Chondrocyte (in vitro differentiated cells): ENCODE results near the gene PTEN. TPM values are rescaled to one million over a fixed set of nuclear protein-coding genes. Genes with fewer than 3 reads are reported as not detected.

Experiments used
- DNase-seq: peaks from one replicate; pipeline ENCODE4 v3.0.0; 2021; ENCODE audit warnings: mixed read lengths, low spot score
- H3K27ac Mint-ChIP-seq: one replicate; pipeline ENCODE4 v1.8.0; 2021; ENCODE audit warnings: mild to moderate bottlenecking, moderate library complexity, mixed read lengths; ENCODE audit not compliant: unreplicated experiment
- H3K27me3 Mint-ChIP-seq: 2 replicates; pipeline ENCODE4 v1.8.0; 2021; ENCODE audit warnings: low read depth, mixed read lengths
- H3K36me3 Mint-ChIP-seq: 2 replicates; pipeline ENCODE4 v1.8.0; 2021; ENCODE audit warnings: low read depth, mixed read lengths
- H3K4me1 Mint-ChIP-seq: 2 replicates; pipeline ENCODE4 v1.8.0; 2021; ENCODE audit warnings: low read depth, mild to moderate bottlenecking, mixed read lengths
- H3K4me3 Mint-ChIP-seq: one replicate; pipeline ENCODE4 v1.8.0; 2021; ENCODE audit warnings: mild to moderate bottlenecking, moderate library complexity, mixed read lengths; ENCODE audit not compliant: unreplicated experiment
- H3K9me3 Mint-ChIP-seq: 2 replicates; pipeline ENCODE4 v1.8.0; 2021; ENCODE audit warnings: low read depth, mixed read lengths
- CTCF ChIP-seq: fragments of 200-600 bp; sonication (generic); IDR thresholded peaks from 2 replicates; pipeline ENCODE4 v1.5.0; 2021; ENCODE audit warnings: antibody characterized with exemption, mild to moderate bottlenecking, moderate library complexity
- total RNA-seq: library from RNA; stranded (reverse); gene quantifications from 3 replicates; pipeline ENCODE4 v1.2.1, GENCODE V29; 2021

PTEN gene
- total RNA-seq, 1 donor from 2014 or later, result 85.4 TPM

GRCh38 chr10:87930934-87931835 lies 67.8 kb downstream of the PTEN start:
- Mint-ChIP-seq H3K4me3 (no peak overlapping the region), H3K27me3 (no peaks in the 10 kb centered on the region), H3K9me3 (no peaks in the 10 kb centered on the region), H3K27ac (peak overlapping the region; percentile 36), H3K36me3 (peaks cover 10% of the 10 kb centered on the region), H3K4me1 (peaks cover 72% of the 10 kb centered on the region)
- no peak for TF ChIP-seq CTCF
- no peak for DNase-seq

DNA sequence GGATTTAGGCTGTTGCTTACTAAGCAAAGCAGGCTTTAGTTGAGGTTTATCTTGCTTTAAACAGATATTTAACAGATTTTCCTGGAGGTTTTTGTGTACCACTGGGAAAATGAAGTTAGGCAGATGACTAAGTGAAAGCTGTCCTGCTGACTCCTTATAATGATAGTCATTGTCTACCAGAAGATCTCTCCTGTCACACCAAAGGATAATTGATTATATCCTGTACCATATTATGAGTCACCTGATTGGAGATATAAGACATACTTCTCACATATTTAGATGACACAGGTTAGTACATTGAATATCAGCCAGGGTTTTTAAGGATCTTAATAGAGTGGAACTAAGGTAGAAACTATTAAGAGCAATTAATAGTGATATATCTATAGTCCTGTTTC lies 68.4 kb downstream of the PTEN start:
- no peaks in the 10 kb centered on the region for H3K27me3 Mint-ChIP-seq
- H3K4me3 Mint-ChIP-seq, result no peak overlapping the region
- peak overlapping the region; percentile 25 for H3K27ac Mint-ChIP-seq
- DNase-seq, result no peak
- H3K9me3 Mint-ChIP-seq, result no peaks in the 10 kb centered on the region
- peaks cover 12% of the 10 kb centered on the region for H3K36me3 Mint-ChIP-seq
- peaks cover 70% of the 10 kb centered on the region for H3K4me1 Mint-ChIP-seq
- TF ChIP-seq CTCF, result no peak

- Mint-ChIP-seq H3K4me1 (peaks cover 53% of the 10 kb centered on the region), H3K27ac (no peak overlapping the region), H3K27me3 (no peaks in the 10 kb centered on the region), H3K36me3 (peaks cover 14% of the 10 kb centered on the region), H3K9me3 (no peaks in the 10 kb centered on the region), H3K4me3 (no peak overlapping the region)
- TF ChIP-seq CTCF, result no peak
- no peak for DNase-seq
These were observed 72.1 kb downstream of the PTEN start for GRCh38 chr10:87935290-87936141.

- TF ChIP-seq CTCF, result no peak
- Mint-ChIP-seq H3K4me1 (peaks cover 42% of the 10 kb centered on the region), H3K9me3 (no peaks in the 10 kb centered on the region), H3K36me3 (peaks cover 10% of the 10 kb centered on the region), H3K27me3 (no peaks in the 10 kb centered on the region), H3K27ac (no peak overlapping the region), H3K4me3 (no peak overlapping the region)
- no peak for DNase-seq
These were observed 76.8 kb downstream of the PTEN start for GRCh38 chr10:87940210-87940609.

DNA sequence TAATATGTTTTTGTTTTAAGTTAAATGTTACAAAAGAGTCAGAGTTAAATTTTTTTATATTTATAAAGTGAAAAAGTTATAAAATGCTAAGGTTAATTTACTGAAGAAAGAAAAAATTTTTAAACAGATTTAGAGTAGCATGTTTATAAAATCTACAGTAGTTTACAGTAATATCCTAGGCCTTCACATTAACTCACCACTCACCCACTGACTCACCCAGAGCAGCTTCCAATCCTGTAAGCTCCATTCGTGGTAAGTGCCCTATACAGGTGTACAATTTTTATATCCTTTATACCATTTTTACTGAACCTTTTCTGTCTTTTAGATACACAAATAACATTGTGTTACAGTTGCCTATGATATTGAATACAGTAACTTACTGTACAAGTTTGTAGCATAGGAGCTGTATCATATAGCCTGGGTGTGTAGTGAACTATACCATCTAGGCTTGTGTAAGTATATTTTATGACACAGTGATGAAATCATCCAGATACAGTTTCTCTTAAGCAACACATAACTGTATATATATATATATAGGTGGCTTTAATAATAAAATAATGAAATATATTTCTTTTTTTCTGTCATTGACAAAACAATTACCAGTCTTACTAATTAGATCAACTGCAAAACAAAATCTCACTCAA lies 79.6 kb downstream of the PTEN start:
- Mint-ChIP-seq H3K9me3 (no peaks in the 10 kb centered on the region), H3K4me3 (no peak overlapping the region), H3K36me3 (peaks cover 8% of the 10 kb centered on the region), H3K4me1 (peaks cover 28% of the 10 kb centered on the region), H3K27ac (no peak overlapping the region), H3K27me3 (no peaks in the 10 kb centered on the region)
- no peak for DNase-seq
- TF ChIP-seq CTCF, result no peak
